Neuron (in vitro differentiated cells): ENCODE results near the gene OR52A1.
"Not testable (repeated sequence)": the region's sequence is repeated elsewhere in the genome, so short reads cannot be mapped to it uniquely, and the experiment has no call there.

Experiments used
- H2AFZ ChIP-seq: one replicate; pipeline ENCODE4 v1.6.1; 2013; ENCODE audit warnings: low read depth, mild to moderate bottlenecking, inconsistent platforms, low read length, moderate library complexity
- H3K27me3 ChIP-seq: one replicate; pipeline ENCODE4 v1.6.1; 2013; ENCODE audit warnings: low read length; ENCODE audit not compliant: insufficient read depth
- H3K36me3 ChIP-seq: one replicate; pipeline ENCODE4 v1.6.1; 2013; ENCODE audit warnings: low read length; ENCODE audit not compliant: insufficient read depth
- H3K4me1 ChIP-seq: one replicate; pipeline ENCODE4 v1.6.1; 2013; ENCODE audit warnings: low read length; ENCODE audit not compliant: insufficient read depth
- H3K4me3 ChIP-seq: 2 replicates; pipeline ENCODE4 v1.5.1; 2013; ENCODE audit warnings: mild to moderate bottlenecking, low read length, moderate library complexity
- H3K9me3 ChIP-seq: one replicate; pipeline ENCODE4 v1.6.1; 2013; ENCODE audit warnings: low read length

The OR52A1 gene

DNA sequence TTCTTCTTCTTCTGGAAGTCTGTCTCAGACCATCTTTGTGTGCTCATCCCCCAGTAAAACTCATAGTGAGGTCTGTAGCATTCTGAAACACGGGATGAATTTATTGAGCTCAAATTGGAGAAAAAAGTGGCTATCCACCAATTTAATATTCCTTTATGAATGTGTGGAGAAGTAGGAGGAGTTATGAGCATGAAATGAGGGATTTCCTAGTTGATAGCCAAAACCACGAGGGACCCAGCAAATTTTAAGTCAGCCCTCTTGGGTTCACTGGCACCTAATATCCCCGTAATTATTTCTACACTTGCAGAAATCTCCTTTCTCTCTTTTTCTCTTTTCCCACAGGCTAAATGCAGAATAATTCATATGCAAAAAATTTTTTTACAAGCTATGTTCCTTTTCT lies at the start of gene OR52A1:
OR52A1 (minus strand) TSS at position 101 of the 400 bp plus-strand sequence. CDS start 2,388 bp downstream, outside the sequence.
- Histone ChIP-seq H3K4me3 (no peak within 1 kb of the TSS), H3K27me3 (no peaks in the 10 kb centered on the region), H2AFZ (no peak within 1 kb of the TSS), H3K9me3 (no peaks in the 10 kb centered on the region), H3K36me3 (no peaks in the 10 kb centered on the region), H3K4me1 (no peaks in the 10 kb centered on the region)

DNA sequence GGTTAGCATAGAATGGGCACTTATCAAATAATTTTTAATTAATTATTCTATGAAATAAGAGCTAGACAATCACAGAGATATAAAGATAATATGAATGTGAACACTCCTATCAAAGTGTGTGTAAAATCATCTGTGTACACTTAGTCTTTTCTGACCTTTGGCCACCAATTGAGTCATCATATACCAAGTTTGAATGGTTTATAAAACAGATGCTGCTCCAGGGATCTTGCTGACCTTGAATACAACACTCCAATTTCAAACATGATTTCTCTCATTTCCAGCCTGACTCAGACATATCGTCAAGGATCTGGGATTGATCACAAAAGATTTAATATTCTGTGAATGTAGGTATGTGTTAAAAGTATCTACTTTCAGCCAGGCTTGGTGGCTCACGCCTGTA lies 48.8 kb upstream of the OR52A1 start:
- Histone ChIP-seq H2AFZ (no peak overlapping the region), H3K27me3 (no peaks in the 10 kb centered on the region), H3K36me3 (no peaks in the 10 kb centered on the region), H3K9me3 (no peaks in the 10 kb centered on the region), H3K4me3 (no peak overlapping the region), H3K4me1 (no peaks in the 10 kb centered on the region)

DNA sequence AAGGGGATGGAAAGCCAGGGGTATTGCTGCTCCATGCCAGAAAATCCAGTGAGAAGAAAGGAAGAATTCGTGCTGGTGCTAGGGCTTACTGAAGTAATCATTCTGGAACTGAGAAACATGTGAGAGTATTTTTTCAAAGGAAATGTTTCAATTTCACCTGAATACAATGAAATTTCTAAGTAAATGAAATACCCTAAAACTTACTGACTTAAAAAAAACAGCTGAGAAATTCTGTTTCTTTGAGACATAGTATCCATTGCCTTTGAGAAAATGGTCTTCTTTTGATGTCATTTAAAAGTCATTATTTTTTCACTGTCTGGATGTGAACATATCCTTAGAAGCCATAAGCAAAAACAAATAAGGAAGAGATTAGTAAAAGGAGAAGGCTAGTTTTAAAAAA lies 46.0 kb upstream of the OR52A1 start, which contains the start of gene OR51V1:
OR51V1 (minus strand) TSS at position 101 of the 400 bp plus-strand sequence; CDS start at position 101, 0 bp downstream.
- H3K9me3 ChIP-seq = no peaks in the 10 kb centered on the region
- no peaks in the 10 kb centered on the region for H3K27me3 ChIP-seq
- H3K36me3 ChIP-seq = no peaks in the 10 kb centered on the region
- no peaks in the 10 kb centered on the region for H3K4me1 ChIP-seq
- H3K4me3 ChIP-seq = no peak within 1 kb of the TSS
- no peak within 1 kb of the TSS for H2AFZ ChIP-seq

DNA sequence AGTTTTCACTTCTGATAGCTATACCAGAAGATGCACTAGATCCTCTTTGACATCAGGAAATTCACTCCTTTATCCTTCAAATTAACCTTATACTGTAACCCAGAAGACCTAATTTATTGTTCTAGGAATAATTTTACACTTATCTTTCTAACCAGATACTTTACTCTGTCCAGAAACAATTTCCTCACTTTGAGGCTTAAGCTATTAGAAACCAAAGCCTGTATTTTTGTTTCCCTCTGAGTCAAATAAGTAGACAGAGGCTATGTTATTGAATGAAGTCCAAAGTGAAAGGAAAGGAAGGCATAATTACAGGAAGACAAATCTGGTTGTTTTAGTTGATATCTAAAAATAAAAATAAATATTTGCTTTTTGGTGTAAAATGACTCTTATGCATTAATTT lies 43.7 kb upstream of the OR52A1 start:
- no peaks in the 10 kb centered on the region for H3K9me3 ChIP-seq
- no peaks in the 10 kb centered on the region for H3K4me1 ChIP-seq
- H3K4me3 ChIP-seq = no peak overlapping the region
- H3K27me3 ChIP-seq = no peaks in the 10 kb centered on the region
- H3K36me3 ChIP-seq = no peaks in the 10 kb centered on the region
- no peak overlapping the region for H2AFZ ChIP-seq

DNA sequence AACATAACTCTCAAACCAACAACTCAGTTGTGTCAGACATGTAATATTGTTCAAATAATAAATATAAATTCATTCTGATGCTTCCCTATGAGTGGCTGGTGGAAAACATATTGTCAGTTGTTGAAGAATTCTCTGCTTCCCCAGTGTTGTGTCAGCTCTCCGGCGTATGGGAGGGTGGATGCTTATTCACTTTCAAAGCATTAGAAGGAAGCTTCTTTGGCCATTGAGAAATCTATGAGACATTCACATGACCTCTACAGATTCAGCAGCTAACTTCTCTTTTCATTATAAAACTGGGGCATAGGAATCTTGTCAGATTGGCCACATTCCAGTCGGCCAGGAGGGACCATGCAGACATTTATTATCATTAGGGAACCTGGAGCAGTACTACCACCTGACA lies 43.0 kb upstream of the OR52A1 start:
- Histone ChIP-seq H3K27me3 (no peaks in the 10 kb centered on the region), H3K4me3 (no peak overlapping the region), H3K4me1 (no peaks in the 10 kb centered on the region), H3K36me3 (no peaks in the 10 kb centered on the region), H2AFZ (no peak overlapping the region), H3K9me3 (no peaks in the 10 kb centered on the region)

DNA sequence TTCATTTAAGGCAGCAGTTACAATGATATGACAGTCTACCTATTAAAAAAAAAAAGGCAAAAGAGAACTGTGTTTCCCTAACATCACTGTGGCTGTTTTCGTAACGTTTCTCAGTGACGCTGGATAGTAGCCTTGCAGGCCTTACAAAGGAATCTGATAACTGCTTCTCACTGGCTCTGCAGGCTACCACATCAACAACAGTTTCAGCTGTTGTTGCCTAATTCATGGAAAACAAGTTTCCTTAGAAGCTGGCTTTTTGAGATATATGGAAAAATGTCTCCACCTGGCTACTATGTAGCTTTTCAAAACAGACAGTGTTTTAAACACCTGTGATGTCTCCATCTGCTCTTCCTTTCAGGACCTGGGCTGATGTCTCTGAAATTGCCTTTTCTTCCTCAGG lies 42.2 kb upstream of the OR52A1 start:
- Histone ChIP-seq H3K9me3 (no peaks in the 10 kb centered on the region), H2AFZ (no peak overlapping the region), H3K27me3 (no peaks in the 10 kb centered on the region), H3K4me1 (no peaks in the 10 kb centered on the region), H3K4me3 (no peak overlapping the region), H3K36me3 (no peaks in the 10 kb centered on the region)

DNA sequence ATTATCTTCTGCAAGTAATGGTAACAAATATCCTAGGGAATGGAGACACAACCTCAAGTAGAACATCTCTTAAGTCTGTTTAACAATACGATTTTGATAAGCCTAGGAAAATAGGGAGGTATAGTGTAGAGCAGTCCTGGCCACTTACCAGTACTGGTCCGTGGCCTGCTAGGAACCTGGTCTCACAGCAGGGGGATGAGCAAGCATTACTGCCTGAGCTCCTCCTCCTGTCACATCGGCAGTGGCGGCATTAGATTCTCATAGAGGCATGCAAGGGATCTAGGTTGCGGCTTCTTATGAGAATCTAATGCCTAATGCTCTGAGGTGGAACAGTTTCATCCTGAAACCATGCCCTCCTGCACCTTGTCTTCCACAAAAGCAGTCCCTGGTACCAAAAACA lies 41.5 kb upstream of the OR52A1 start:
- Histone ChIP-seq H3K4me1 (no peaks in the 10 kb centered on the region), H3K36me3 (no peaks in the 10 kb centered on the region), H3K9me3 (no peaks in the 10 kb centered on the region), H2AFZ (no peak overlapping the region), H3K4me3 (no peak overlapping the region), H3K27me3 (no peaks in the 10 kb centered on the region)

DNA sequence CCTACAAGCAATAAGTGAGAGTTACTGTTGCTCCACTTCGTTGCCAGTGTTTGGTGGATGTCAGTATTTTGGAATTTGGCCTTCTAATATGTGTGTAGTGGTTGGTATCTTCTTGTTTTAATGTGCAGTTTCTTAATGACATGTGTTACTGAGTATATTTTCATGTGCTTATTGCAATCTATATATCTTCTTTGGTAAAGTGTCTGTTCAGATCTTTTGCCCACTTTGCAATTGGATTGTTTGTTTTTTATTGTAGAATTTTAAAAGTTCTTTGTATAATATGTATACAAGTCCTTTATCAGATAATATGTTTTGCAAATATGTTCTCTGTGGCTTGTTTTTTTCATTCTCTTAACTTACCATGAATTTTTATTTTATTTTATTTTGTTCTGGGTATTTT lies 38.2 kb upstream of the OR52A1 start:
- Histone ChIP-seq H3K27me3 (no peaks in the 10 kb centered on the region), H3K4me1 (no peaks in the 10 kb centered on the region), H3K4me3 (no peak overlapping the region), H3K9me3 (no peaks in the 10 kb centered on the region), H3K36me3 (no peaks in the 10 kb centered on the region), H2AFZ (no peak overlapping the region)

DNA sequence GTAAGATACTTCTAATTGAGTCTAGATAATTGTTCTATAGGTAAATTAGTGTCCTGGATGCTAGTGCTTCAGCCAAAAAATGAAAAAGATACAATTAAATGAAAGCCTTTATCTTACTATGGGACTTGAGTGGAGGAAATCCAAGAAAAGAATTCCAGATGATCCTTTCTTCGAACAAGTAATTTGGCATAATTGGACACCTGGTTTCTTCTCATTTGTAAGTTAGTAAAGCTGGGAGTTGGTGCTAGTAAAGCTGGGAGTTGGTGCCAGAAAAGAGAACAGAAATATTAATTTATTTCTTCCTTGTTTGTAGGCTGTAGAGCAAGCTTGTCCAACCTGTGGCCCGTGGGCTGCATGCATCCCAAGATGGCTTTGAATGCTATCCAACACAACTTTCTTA lies 33.6 kb upstream of the OR52A1 start:
- H3K4me1 ChIP-seq = no peaks in the 10 kb centered on the region
- H3K36me3 ChIP-seq = no peaks in the 10 kb centered on the region
- H2AFZ ChIP-seq = no peak overlapping the region
- H3K9me3 ChIP-seq = no peaks in the 10 kb centered on the region
- no peaks in the 10 kb centered on the region for H3K27me3 ChIP-seq
- no peak overlapping the region for H3K4me3 ChIP-seq

DNA sequence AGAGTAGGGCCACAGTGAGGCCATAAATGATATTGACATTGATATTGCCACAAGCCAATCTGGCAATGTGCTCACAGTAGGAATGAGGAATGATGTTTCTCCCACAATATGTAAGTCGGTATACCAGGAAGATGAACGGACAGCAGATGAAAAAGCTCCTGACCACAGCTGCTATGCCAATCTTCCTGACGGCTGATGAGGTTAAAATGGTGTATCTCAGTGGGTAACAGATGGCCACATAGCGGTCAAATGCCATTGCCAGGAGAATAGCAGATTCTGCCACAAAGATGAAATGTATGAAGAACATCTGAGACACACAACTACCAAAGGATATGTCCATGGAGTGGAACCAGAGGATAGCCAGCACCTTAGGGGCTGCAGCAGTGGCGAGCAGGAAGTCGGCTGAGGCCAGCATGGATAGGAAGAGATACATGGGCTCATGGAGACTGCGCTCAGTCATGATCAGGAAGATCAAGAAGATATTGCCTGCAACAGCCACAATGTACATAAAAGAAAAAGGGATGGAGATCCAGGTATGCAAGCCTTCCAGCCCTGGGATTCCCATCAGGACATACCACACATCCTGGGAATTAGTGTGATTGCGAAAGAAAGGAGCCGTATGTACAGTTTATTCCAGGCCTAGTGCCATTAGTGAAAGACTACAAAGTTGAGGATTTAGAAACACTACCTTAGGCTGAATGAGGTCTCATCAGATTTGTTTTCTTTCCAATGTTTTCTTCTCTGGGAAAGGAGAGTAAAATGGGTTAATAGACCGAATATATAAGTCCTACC lies 23.7 kb upstream of the OR52A1 start:
- H3K27me3 ChIP-seq = no peaks in the 10 kb centered on the region
- H2AFZ ChIP-seq = no peak overlapping the region
- no peak overlapping the region for H3K4me3 ChIP-seq
- no peaks in the 10 kb centered on the region for H3K36me3 ChIP-seq
- H3K4me1 ChIP-seq = no peaks in the 10 kb centered on the region
- H3K9me3 ChIP-seq = no peaks in the 10 kb centered on the region

DNA sequence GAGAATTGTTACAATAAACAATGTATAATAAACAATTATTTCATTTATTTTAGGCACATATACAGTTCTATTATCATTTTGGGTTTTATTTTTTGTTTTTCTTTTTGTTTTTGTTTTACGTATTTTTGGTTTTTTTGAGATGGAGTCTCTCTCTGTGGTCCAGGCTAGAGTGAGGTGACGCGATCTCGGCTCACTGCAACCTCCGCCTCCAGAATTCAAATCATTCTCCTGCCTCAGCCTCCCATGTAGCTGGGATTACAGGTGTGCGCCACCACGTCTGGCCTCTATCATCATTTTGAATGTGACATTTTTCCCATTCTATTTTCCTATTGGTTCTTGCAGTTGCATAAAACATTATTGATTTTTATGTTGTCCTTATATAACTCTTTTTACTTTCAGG lies 20.4 kb upstream of the OR52A1 start:
- Histone ChIP-seq H2AFZ (no peak overlapping the region), H3K27me3 (no peaks in the 10 kb centered on the region), H3K4me3 (no peak overlapping the region), H3K9me3 (no peaks in the 10 kb centered on the region), H3K4me1 (no peaks in the 10 kb centered on the region), H3K36me3 (no peaks in the 10 kb centered on the region)

DNA sequence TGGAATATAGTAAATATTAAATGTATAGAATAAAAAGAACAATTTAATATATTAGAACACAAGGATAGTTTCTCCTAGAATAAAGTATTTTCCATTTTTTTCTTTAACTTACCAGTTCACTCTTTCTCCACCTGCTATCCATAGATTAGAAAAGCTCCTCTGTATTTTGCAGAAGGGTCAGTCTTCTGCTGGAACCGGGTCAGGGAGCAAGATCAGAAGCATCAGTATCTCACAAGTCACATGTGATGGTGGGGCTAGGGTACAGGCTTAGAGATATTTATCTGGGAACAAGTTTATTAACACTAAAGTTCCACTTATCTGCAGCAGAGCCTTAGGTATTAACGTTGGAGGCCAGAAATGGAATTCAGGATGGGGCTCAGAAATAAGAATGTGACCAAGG lies 17.3 kb upstream of the OR52A1 start:
- H3K36me3 ChIP-seq = no peaks in the 10 kb centered on the region
- no peak overlapping the region for H2AFZ ChIP-seq
- H3K9me3 ChIP-seq = no peaks in the 10 kb centered on the region

DNA sequence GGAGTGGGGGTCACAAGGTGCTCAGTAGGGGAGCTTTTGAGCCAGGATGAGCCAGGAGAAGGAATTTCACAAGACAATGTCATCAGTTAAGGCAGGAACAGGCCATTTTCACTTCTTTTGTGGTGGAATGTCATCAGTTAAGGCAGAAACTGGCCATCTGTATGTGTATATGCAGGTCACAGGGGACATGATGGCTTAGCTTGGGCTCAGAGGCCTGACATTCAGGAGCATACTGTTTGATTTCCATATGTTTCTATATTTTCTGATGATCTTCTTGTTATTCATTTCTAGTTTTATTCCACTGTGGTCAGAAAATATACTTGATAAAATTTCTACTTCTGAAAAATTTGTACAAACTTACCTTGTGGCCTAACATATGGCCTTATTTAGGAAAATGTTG lies 11.3 kb upstream of the OR52A1 start:
- H3K27me3 ChIP-seq, H3K4me3 ChIP-seq, H3K4me1 ChIP-seq, H3K9me3 ChIP-seq, H2AFZ ChIP-seq, H3K36me3 ChIP-seq: not testable (repeated sequence)

More for the DNA sequence above, 17.3 kb upstream of the OR52A1 start:
- H3K4me1 ChIP-seq = no peaks in the 10 kb centered on the region
- H3K4me3 ChIP-seq = no peak overlapping the region
- no peaks in the 10 kb centered on the region for H3K27me3 ChIP-seq

DNA sequence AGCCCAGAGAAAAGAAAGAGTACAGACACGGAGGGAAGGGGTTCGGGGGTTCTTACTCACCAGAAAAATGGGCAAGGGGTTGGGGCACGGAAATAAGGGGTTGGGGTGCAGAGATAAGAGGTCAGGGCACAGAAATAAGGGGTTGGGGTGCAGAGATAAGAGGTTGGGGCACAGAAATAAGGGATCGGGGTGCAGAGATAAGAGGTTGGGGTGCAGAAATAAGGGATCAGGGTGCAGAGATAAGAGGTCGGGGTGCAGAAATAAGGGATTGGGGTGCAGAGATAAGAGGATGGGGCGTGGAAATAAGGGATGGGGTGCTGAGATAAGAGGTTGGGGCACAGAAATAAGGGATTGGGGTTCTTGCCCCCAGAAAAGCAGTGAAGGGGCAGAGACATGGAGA lies 10.2 kb upstream of the OR52A1 start:
- not testable (repeated sequence) for H3K4me3 ChIP-seq, H3K27me3 ChIP-seq, H3K36me3 ChIP-seq, H3K9me3 ChIP-seq, H2AFZ ChIP-seq, H3K4me1 ChIP-seq
